NB4 (cell line): ENCODE measurements around the gene POU3F1.

Experiments
- DNase-seq: peaks from one replicate; pipeline ENCODE4 v3.0.0; 2010; ENCODE audit warnings: low read depth
- H3K4me3 ChIP-seq: one replicate; pipeline ENCODE4 v1.5.1; 2011; ENCODE audit warnings: mild to moderate bottlenecking, low read depth, low read length, moderate library complexity
- MAX ChIP-seq: IDR thresholded peaks from 2 replicates; pipeline ENCODE4 v1.6.1; 2011; ENCODE audit warnings: low read depth, low read length
- MYC ChIP-seq: IDR thresholded peaks from 2 replicates; pipeline ENCODE4 v1.6.1; 2011; ENCODE audit warnings: low read depth, low read length
- POLR2A ChIP-seq: IDR thresholded peaks from 2 replicates; pipeline ENCODE4 v1.6.1; 2011; ENCODE audit warnings: mild to moderate bottlenecking; ENCODE audit not compliant: insufficient read length; ENCODE audit errors: extremely low read depth
- TF ChIP-seq, protein P1 (sequence below): IDR thresholded peaks from one replicate; pipeline ENCODE4 v1.5.1; 2012; ENCODE audit warnings: low read depth, low read length

The POU3F1 gene

GRCh38 chr1:38089712-38090360, 43.2 kb upstream of the POU3F1 start:
- TF ChIP-seq POLR2A (no peak), MYC (no peak), MAX (no peak)
- TF ChIP-seq, protein P1, sequence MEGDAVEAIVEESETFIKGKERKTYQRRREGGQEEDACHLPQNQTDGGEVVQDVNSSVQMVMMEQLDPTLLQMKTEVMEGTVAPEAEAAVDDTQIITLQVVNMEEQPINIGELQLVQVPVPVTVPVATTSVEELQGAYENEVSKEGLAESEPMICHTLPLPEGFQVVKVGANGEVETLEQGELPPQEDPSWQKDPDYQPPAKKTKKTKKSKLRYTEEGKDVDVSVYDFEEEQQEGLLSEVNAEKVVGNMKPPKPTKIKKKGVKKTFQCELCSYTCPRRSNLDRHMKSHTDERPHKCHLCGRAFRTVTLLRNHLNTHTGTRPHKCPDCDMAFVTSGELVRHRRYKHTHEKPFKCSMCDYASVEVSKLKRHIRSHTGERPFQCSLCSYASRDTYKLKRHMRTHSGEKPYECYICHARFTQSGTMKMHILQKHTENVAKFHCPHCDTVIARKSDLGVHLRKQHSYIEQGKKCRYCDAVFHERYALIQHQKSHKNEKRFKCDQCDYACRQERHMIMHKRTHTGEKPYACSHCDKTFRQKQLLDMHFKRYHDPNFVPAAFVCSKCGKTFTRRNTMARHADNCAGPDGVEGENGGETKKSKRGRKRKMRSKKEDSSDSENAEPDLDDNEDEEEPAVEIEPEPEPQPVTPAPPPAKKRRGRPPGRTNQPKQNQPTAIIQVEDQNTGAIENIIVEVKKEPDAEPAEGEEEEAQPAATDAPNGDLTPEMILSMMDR: no peak
- no peak for DNase-seq

DNA sequence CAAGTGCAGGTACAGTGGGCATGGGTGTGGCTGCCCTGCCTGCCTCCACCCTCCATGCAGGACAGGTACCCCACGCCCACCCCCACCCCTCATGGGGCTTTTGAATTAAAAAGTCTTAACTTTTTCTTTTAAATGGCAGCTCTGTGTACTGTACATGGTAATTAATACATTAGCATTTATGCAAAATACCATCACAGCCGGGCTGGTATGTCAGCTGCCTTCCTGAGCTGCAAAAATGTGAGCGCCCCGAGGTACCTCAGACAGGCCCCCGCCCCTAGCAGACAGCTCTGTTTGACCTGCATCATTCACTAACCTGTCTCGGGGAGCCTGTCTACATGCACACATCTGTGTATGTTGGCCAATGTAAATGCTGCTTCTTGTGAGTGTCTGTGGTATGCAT, 42.2 kb upstream of the POU3F1 start:
- no peak overlapping the region for H3K4me3 ChIP-seq
- no peak for TF ChIP-seq MAX
- DNase-seq: no peak

More at GRCh38 chr1:38089712-38090360, 43.2 kb upstream of the POU3F1 start:
- no peak overlapping the region for H3K4me3 ChIP-seq

DNA sequence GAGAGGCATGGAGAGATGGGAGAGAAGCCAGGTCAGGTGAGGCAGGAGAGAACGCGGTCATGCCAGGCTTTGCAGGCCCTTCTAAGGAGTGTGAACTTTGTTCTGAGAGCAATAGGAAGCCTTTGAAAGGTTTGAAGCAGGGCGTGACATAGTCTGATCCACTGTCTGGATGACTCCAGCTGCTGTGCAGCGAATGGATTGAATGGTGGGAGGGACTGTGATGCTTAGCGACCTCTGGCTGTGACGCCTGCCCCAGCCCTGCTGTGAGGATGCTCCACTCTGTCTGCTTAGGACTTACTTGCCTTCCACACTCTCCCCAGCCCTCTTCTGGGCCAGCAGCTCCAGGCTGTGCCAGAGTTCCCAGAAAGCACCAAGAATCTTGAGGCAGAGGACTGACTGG, 41.8 kb upstream of the POU3F1 start:
- TF ChIP-seq MYC (no peak), MAX (no peak), POLR2A (no peak)
- TF ChIP-seq, protein P1: no peak
- peak; percentile 19 for DNase-seq
- no peak overlapping the region for H3K4me3 ChIP-seq

- DNase-seq: no peak
- no peak overlapping the region for H3K4me3 ChIP-seq
- TF ChIP-seq POLR2A (no peak), MYC (no peak), MAX (no peak)
- TF ChIP-seq, protein P1: no peak
Observed at GRCh38 chr1:38087676-38088075, 41.1 kb upstream of the POU3F1 start.

GRCh38 chr1:38085666-38086330, 39.2 kb upstream of the POU3F1 start:
- DNase-seq: no peak
- H3K4me3 ChIP-seq: no peak overlapping the region
- TF ChIP-seq POLR2A (no peak), MYC (no peak), MAX (no peak)
- TF ChIP-seq, protein P1: no peak

DNA sequence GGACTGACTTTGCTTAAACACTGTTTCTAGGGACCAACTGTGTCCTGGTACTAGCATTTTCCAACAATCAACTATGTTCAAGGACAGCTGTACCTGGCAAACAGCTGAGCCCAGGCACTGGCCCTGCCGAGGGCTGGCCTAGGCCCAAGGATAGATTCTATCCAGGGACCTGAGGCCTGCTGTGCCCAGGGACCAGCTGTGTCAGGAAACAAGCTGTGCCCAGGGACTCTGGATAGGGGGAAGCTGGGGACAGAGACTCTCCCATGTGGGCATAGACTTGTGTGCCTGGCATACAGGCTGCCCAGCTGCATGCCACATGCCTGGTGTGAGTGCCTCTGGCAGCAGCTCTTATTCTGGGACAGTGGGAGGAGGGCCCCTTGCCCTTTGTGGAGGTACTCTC, 38.1 kb upstream of the POU3F1 start:
- TF ChIP-seq, protein P1: no peak
- no peak for TF ChIP-seq MAX
- TF ChIP-seq POLR2A: no peak
- TF ChIP-seq MYC: no peak
- DNase-seq: no peak
- H3K4me3 ChIP-seq: no peak overlapping the region
